GM12878 (cell line): ENCODE data around the gene UBE2E3. TPM values are rescaled to one million over a fixed set of nuclear protein-coding genes. Genes with fewer than 3 reads are reported as not detected.

Experiments
- ATAC-seq: fragments of 200-7000 bp; cut with Tn5 transposase; 3 replicates; pipeline ENCODE4 v1.9.1; 2020; ENCODE audit warnings: mild to moderate bottlenecking, moderate library complexity
- BruUV-seq: library from RNA; stranded (reverse); fragments of 400-500 nt; replicated peaks from 2 replicates; lab custom pipeline; 2021; lab: Mats Ljungman, UMichigan
- CTCF ChIA-PET: fragments of 300-600 bp; sonication (Branson Sonifier 250); formaldehyde crosslinking; extraction: SDS; loops from one replicate; lab custom pipeline; 2021; ENCODE audit warnings: inconsistent platforms; lab: Yijun Ruan, JAX
- POLR2A ChIA-PET: fragments of 350-600 bp; formaldehyde crosslinking; extraction: SDS; loops from one replicate; lab custom pipeline; 2021; ENCODE audit warnings: inconsistent platforms; lab: Charles Lee
- RAD21 ChIA-PET: fragments of 300-600 bp; sonication (Branson Sonifier 250); formaldehyde crosslinking; loops from one replicate; lab custom pipeline; 2023; ENCODE audit warnings: antibody characterized with exemption; ENCODE audit not compliant: unreplicated experiment; lab: Charles Lee
- SMC1A ChIA-PET: fragments of 300-600 bp; sonication (Branson Sonifier 250); formaldehyde crosslinking; loops from one replicate; lab custom pipeline; 2023; ENCODE audit not compliant: unreplicated experiment, uncharacterized antibody; lab: Charles Lee
- DNase-seq: peaks from one replicate; pipeline ENCODE4 v3.0.0-alpha.2; 2011; ENCODE audit warnings: low read depth, low spot score
- FAIRE-seq: peaks from 3 replicates; lab custom pipeline; 2011; peaks lifted over from hg19 to GRCh38; lab: Jason Lieb, UNC
- H2AFZ ChIP-seq: 2 replicates; pipeline ENCODE4 v1.6.0; 2011; ENCODE audit warnings: low read depth, low read length, control low read depth; ENCODE audit not compliant: control insufficient read depth
- H3K27ac ChIP-seq: 2 replicates; pipeline ENCODE4 v1.5.1; 2011; ENCODE audit warnings: control low read depth; ENCODE audit not compliant: control insufficient read depth, insufficient read depth
- H3K27me3 ChIP-seq, 2 experiments: replicated peaks in 1 of 2; 2 replicates each; pipeline versions ENCODE4 v1.6.0 to v1.6.1; 2011; ENCODE audit warnings: low read length in 1 of 2; ENCODE audit not compliant: control insufficient read depth in 2 of 2, insufficient read depth in 2 of 2
- H3K36me3 ChIP-seq, 2 experiments: 2 replicates each; pipeline ENCODE4 v1.5.1; 2011; ENCODE audit warnings: low read length in 1 of 2; ENCODE audit not compliant: control insufficient read depth in 2 of 2, insufficient read depth in 2 of 2
- H3K4me1 ChIP-seq: 2 replicates; pipeline ENCODE4 v1.6.1; 2011; ENCODE audit warnings: mild to moderate bottlenecking, low read length, moderate library complexity, mixed read lengths; ENCODE audit not compliant: control insufficient read depth, insufficient read depth
- H3K4me2 ChIP-seq: 2 replicates; pipeline ENCODE4 v1.6.0; 2011; ENCODE audit warnings: control low read depth; ENCODE audit not compliant: control insufficient read depth, insufficient read depth
- H3K4me3 ChIP-seq: fragments of 200-600 bp; sonication (generic); 2 replicates; pipeline ENCODE4 v1.5.1; 2016
- H3K79me2 ChIP-seq: 2 replicates; pipeline ENCODE4 v1.6.0; 2011; ENCODE audit warnings: low read length; ENCODE audit not compliant: control insufficient read depth, insufficient read depth
- H3K9ac ChIP-seq: 2 replicates; pipeline ENCODE4 v1.8.0; 2011; ENCODE audit warnings: low read length, control low read depth, mixed read lengths; ENCODE audit not compliant: control insufficient read depth, insufficient read depth
- H3K9me3 ChIP-seq: replicated peaks from 3 replicates; pipeline ENCODE4 v1.5.1; 2011; ENCODE audit warnings: mild to moderate bottlenecking, low read length; ENCODE audit not compliant: control insufficient read depth, insufficient read depth
- H4K20me1 ChIP-seq: 2 replicates; pipeline ENCODE4 v1.6.0; 2011; ENCODE audit not compliant: control insufficient read depth, insufficient read depth
- BCLAF1 ChIP-seq: fragments of 450-650 bp; IDR thresholded peaks from 2 replicates; pipeline ENCODE4 v1.6.1; 2017; ENCODE audit warnings: antibody characterized with exemption, mild to moderate bottlenecking, moderate library complexity
- CREB1 ChIP-seq: IDR thresholded peaks from 2 replicates; pipeline ENCODE4 v1.6.1; 2012; ENCODE audit warnings: low read depth, mild to moderate bottlenecking, inconsistent platforms
- ELK1 ChIP-seq: IDR thresholded peaks from 2 replicates; pipeline ENCODE4 v1.6.1; 2012; ENCODE audit warnings: low read depth, low read length, improper control_type of control experiment
- EZH2 ChIP-seq: IDR thresholded peaks from 2 replicates; pipeline ENCODE4 v1.6.1; 2012; ENCODE audit warnings: low read depth, mild to moderate bottlenecking, control low read depth, inconsistent platforms, low read length, borderline replicate concordance; ENCODE audit not compliant: control insufficient read depth
- NR2C2 ChIP-seq: IDR thresholded peaks from 2 replicates; pipeline ENCODE4 v1.6.1; 2011; ENCODE audit warnings: borderline replicate concordance, low read depth; ENCODE audit not compliant: control insufficient read depth, insufficient read length
- PAX8 ChIP-seq: fragments of 450-650 bp; IDR thresholded peaks from 2 replicates; pipeline ENCODE4 v1.6.1; 2017; ENCODE audit warnings: mild to moderate bottlenecking, moderate library complexity
- RCOR1 ChIP-seq: conservative IDR thresholded peaks from 2 replicates; pipeline ENCODE4 v1.6.1; 2012; ENCODE audit warnings: low read depth, low read length, improper control_type of control experiment
- STAT1 ChIP-seq: fragments of 450-650 bp; conservative IDR thresholded peaks from 2 replicates; pipeline ENCODE4 v1.6.1; 2014; ENCODE audit warnings: antibody characterized with exemption, mild to moderate bottlenecking
- STAT3 ChIP-seq: IDR thresholded peaks from 2 replicates; pipeline ENCODE4 v1.6.1; 2011; ENCODE audit warnings: low read depth, low read length, improper control_type of control experiment
- ZNF207 ChIP-seq: fragments of 450-650 bp; IDR thresholded peaks from 2 replicates; pipeline ENCODE4 v1.6.1; 2014; ENCODE audit warnings: antibody characterized with exemption, mild to moderate bottlenecking, borderline replicate concordance
- WGBS: methylation state at CpG from one replicate; pipeline ENCODE4 v1.1.6; 2016; ENCODE audit warnings: low lambda C conversion rate; ENCODE audit not compliant: insufficient replicate concordance, insufficient coverage; ENCODE audit errors: missing lambda C conversion rate; 5-methylcytosine and 5-hydroxymethylcytosine counted together
- in situ Hi-C: fragments of 300-500 bp; cut with MboI; formaldehyde crosslinking; loops from 9 replicates; pipeline ENCODE4 v1.14.3; 2018; ENCODE audit warnings: mixed read lengths
- intact Hi-C: fragments of 100-400 bp; cut with micrococcal nuclease; formaldehyde crosslinking; loops from one replicate; pipeline ENCODE4 v1.14.2; 2022; ENCODE audit not compliant: unreplicated experiment
- polyA plus RNA-seq, 11 experiments: library from polyadenylated mRNA; depleted of rRNA in 4 of 11; unstranded in 6 of 11; stranded (reverse) in 5 of 11; fragments of >200 nt; fragmentation: Nextera tagmentation in 4 of 11; fragmentation: Illumina TruSeq in 1 of 11; extraction: Ambion mirVana in 4 of 11; extraction: Trizol in 1 of 11; gene quantifications; 1 replicate in 1 of 11; 2 replicates in 10 of 11; pipeline versions ENCODE4 v1.2.1 to v1.2.3, GENCODE V29; 2011 to 2016; ENCODE audit warnings: inconsistent platforms in 2 of 11, missing spikeins in 2 of 11, low read depth in 1 of 11
- total RNA-seq, 4 experiments: library from RNA; depleted of rRNA in 3 of 4; stranded (reverse); fragments of >200 nt in 3 of 4; fragmentation: Illumina TruSeq in 1 of 4; extraction: Trizol in 1 of 4; gene quantifications; 2 replicates each; pipeline versions ENCODE4 v1.2.1 to v1.2.3, GENCODE V29; 2013 to 2021

Gene UBE2E3
- total and polyA plus RNA-seq, 10 of the 15 experiments (the other 5 are each of a cell fraction or from before 2014, with no cell fraction given) = 14.9 to 50.0 (median 26.2) TPM

GRCh38 chr2:180975585-180975984 lies 4.8 kb upstream of the UBE2E3 start:
- FAIRE-seq (no peak), DNase-seq (no peak), ATAC-seq (no peak)
- in situ Hi-C loops = no loop called here
- SMC1A ChIA-PET = no interaction called here
- Histone ChIP-seq H3K36me3 (no peaks in the 10 kb centered on the region), H3K9ac (no peak overlapping the region), H3K27ac (no peak overlapping the region), H3K4me3 (no peak overlapping the region), H2AFZ (no peak overlapping the region), H3K4me1 (no peaks in the 10 kb centered on the region), H4K20me1 (no peaks in the 10 kb centered on the region), H3K79me2 (no peaks in the 10 kb centered on the region), H3K27me3 (no peaks in the 10 kb centered on the region; a peak in 1 of 4 replicates), H3K4me2 (no peak overlapping the region), H3K9me3 (no peaks in the 10 kb centered on the region)
- no peak for TF ChIP-seq STAT3
- TF ChIP-seq ELK1 = no peak
- TF ChIP-seq BCLAF1 = no peak
- no peak for TF ChIP-seq CREB1
- TF ChIP-seq NR2C2 = no peak
- no peak for TF ChIP-seq EZH2
- no peak for TF ChIP-seq STAT1
- TF ChIP-seq RCOR1 = no peak
- no peak for TF ChIP-seq PAX8
- TF ChIP-seq ZNF207 = no peak
- BruUV-seq = no TSS peak
- intact Hi-C loops = no loop called here
- WGBS = 53% methylated on average over 2 of the region's 2 CpGs
- POLR2A ChIA-PET = no interaction called here
- CTCF ChIA-PET = interaction anchor here (0.5 to 1.3 kb wide), 2 partner anchors 11 to 851 kb away, joined by 3 read pairs; no protein-coding TSS in a partner anchor
- RAD21 ChIA-PET = no interaction called here
